Right atrium auricular region (tissue), 2 donors: ENCODE measurements around the gene INTS12. TPM values are rescaled to one million over a fixed set of nuclear protein-coding genes. Genes with fewer than 3 reads are reported as not detected.
A peak's percentile ranks its signal among the peaks of the same experiment; 100 is the strongest.

Experiments
- DNase-seq: peaks from one replicate; pipeline ENCODE4 v3.0.0-alpha.2; 2019; ENCODE audit warnings: low spot score
- H3K27ac ChIP-seq, 2 donors: fragments of 200-600 bp; sonication (generic); 1 replicate in 1 of 2; 2 replicates in 1 of 2; pipeline ENCODE4 v1.5.1; 2016 to 2019
- H3K27me3 ChIP-seq, 2 donors: fragments of 200-600 bp; sonication (generic); one replicate each; pipeline versions ENCODE4 v1.5.1 to v1.6.0; 2017 to 2019
- H3K36me3 ChIP-seq: fragments of 200-600 bp; sonication (generic); one replicate; pipeline ENCODE4 v1.5.1; 2016
- H3K4me1 ChIP-seq, 2 donors: fragments of 200-600 bp; sonication (generic); one replicate each; pipeline versions ENCODE4 v1.5.1 to v1.6.0; 2017 to 2019
- H3K4me3 ChIP-seq, 2 donors: fragments of 200-600 bp; sonication (generic); 1 replicate in 1 of 2; 2 replicates in 1 of 2; pipeline ENCODE4 v1.5.1; 2017 to 2019; ENCODE audit warnings: mild to moderate bottlenecking in 1 of 2, moderate library complexity in 1 of 2
- H3K9me3 ChIP-seq, 2 donors: fragments of 200-600 bp; sonication (generic); one replicate each; pipeline ENCODE4 v1.5.1; 2019
- total RNA-seq, 2 donors: library from RNA; depleted of rRNA; stranded (reverse); fragments of >200 nt; gene quantifications; one replicate each; pipeline ENCODE4 v1.1.0, GENCODE V29; 2016
- TF ChIP-seq, protein P1 (sequence below), 2 donors: fragments of 200-600 bp; sonication (generic); IDR thresholded peaks; one replicate each; pipeline ENCODE4 v1.5.1; 2019; ENCODE audit warnings: antibody characterized with exemption in 2 of 2

The INTS12 gene
- total RNA-seq, 2 donors from 2014 or later: 22.6 to 22.7 TPM

DNA sequence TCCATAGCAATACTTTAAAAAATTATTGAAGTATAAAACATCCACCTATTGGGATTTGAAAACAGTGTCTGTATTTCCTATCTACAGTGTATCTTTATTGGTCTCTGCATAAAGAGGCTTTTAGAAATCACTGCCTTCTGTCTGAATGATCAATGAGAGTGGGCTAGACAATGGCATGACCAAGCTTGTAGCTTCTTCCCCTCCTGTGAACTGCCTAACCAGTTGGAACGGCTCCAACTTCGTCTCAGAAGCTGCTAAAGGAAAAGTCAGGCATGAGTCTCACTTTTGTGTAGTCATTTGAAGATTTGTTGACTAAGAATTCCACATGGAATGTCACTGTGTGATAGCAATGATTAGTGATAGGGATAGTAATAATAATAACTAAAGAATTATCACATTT, 64.2 kb downstream of the INTS12 start:
- H3K9me3 ChIP-seq: no peaks in the 10 kb centered on the region
- H3K27me3 ChIP-seq: no peaks in the 10 kb centered on the region
- H3K36me3 ChIP-seq: no peaks in the 10 kb centered on the region
- H3K27ac ChIP-seq: no peak overlapping the region
- DNase-seq: no peak
- no peak overlapping the region for H3K4me3 ChIP-seq
- TF ChIP-seq, protein P1, sequence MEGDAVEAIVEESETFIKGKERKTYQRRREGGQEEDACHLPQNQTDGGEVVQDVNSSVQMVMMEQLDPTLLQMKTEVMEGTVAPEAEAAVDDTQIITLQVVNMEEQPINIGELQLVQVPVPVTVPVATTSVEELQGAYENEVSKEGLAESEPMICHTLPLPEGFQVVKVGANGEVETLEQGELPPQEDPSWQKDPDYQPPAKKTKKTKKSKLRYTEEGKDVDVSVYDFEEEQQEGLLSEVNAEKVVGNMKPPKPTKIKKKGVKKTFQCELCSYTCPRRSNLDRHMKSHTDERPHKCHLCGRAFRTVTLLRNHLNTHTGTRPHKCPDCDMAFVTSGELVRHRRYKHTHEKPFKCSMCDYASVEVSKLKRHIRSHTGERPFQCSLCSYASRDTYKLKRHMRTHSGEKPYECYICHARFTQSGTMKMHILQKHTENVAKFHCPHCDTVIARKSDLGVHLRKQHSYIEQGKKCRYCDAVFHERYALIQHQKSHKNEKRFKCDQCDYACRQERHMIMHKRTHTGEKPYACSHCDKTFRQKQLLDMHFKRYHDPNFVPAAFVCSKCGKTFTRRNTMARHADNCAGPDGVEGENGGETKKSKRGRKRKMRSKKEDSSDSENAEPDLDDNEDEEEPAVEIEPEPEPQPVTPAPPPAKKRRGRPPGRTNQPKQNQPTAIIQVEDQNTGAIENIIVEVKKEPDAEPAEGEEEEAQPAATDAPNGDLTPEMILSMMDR (IDR thresholded peaks at IDR 0.05): no peak
- no peaks in the 10 kb centered on the region for H3K4me1 ChIP-seq

DNA sequence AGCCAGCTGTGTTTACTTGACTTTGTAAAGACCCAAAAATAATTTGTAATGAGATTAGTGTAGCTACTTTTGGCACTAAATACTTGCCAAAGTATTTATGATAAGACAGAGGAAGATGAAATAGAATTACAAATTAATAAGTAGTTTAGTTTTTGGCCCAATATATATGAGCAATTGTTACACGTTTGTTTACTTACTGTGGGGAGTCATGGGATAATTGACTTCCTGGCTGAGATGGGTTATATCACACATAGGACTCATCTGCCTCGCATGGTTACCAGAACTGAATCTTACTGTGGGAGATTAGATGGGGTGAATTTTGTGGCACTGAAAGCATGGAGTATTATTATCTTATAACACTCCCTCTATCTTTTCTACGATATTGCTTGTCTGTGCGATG, 66.6 kb downstream of the INTS12 start:
- H3K4me1 ChIP-seq: peaks cover 0 to 5% of the 10 kb centered on the region in 2 donors

GRCh38 chr4:105637408-105638176, 70.9 kb downstream of the INTS12 start:
- H3K27ac ChIP-seq: no peak overlapping the region
- peak; percentile 88 for DNase-seq
- H3K4me3 ChIP-seq: no peak overlapping the region
- H3K36me3 ChIP-seq: no peaks in the 10 kb centered on the region
- H3K4me1 ChIP-seq: peaks cover 0 to 29% of the 10 kb centered on the region in 2 donors
- no peaks in the 10 kb centered on the region for H3K27me3 ChIP-seq
- TF ChIP-seq, protein P1 (IDR thresholded peaks at IDR 0.05): no peak
- H3K9me3 ChIP-seq: no peaks in the 10 kb centered on the region

More for the DNA sequence above, 66.6 kb downstream of the INTS12 start:
- TF ChIP-seq, protein P1 (IDR thresholded peaks at IDR 0.05): no peak
- Histone ChIP-seq H3K9me3 (no peaks in the 10 kb centered on the region), H3K4me3 (no peak overlapping the region), H3K27me3 (no peaks in the 10 kb centered on the region), H3K36me3 (no peaks in the 10 kb centered on the region), H3K27ac (no peak overlapping the region)
- no peak for DNase-seq

- H3K4me1 ChIP-seq: peaks cover 0 to 30% of the 10 kb centered on the region in 2 donors
- no peaks in the 10 kb centered on the region for H3K27me3 ChIP-seq
- no peak for DNase-seq
- H3K36me3 ChIP-seq: no peaks in the 10 kb centered on the region
- H3K27ac ChIP-seq: no peak overlapping the region
- H3K9me3 ChIP-seq: no peaks in the 10 kb centered on the region
- no peak overlapping the region for H3K4me3 ChIP-seq
- TF ChIP-seq, protein P1 (IDR thresholded peaks at IDR 0.05): no peak
Observed at GRCh38 chr4:105634402-105635080, 73.9 kb downstream of the INTS12 start.

DNA sequence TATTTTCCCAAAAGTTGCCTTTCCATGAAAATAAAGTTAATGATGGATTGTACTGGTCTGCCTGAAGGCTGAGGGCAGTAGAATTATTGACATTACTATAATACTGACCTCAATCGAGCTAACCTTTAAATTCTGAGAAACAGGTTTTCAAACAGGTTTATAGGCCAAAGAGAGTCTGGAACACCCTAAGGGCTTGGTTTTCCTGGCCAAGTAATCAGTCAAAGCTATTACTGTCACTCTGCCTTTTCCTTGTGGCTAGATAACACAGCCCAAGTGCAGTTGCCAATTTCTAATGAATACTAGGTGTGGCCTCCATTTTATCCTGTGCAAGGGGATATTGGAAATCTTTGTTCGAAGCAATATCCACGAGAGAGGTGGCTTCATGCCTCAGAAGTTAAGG, 75.2 kb downstream of the INTS12 start:
- no peak overlapping the region for H3K27ac ChIP-seq
- H3K4me3 ChIP-seq: no peak overlapping the region
- TF ChIP-seq, protein P1 (IDR thresholded peaks at IDR 0.05): no peak
- no peaks in the 10 kb centered on the region for H3K36me3 ChIP-seq
- no peaks in the 10 kb centered on the region for H3K27me3 ChIP-seq
- DNase-seq: no peak
- peaks cover 0 to 30% of the 10 kb centered on the region in 2 donors for H3K4me1 ChIP-seq
- H3K9me3 ChIP-seq: no peaks in the 10 kb centered on the region

Other genes starting within 250 kb of the INTS12 start
- gene PPA2, start 234.6 kb downstream of the INTS12 start, total RNA-seq: 100 to 1,000 TPM in 1 of 2 donors, 10 to 100 TPM in 1; 89.5 to 158 TPM
- gene ARHGEF38, start 156.1 kb downstream of the INTS12 start, total RNA-seq: not detected
- 1 to 10 TPM; 3.4 to 4.4 TPM for gene GSTCD, start 95 bp upstream of the INTS12 start, total RNA-seq
- 10 to 100 TPM in 1 of 2 donors, 1 to 10 TPM in 1; 5.5 to 10.5 TPM for gene NPNT, start 186.8 kb upstream of the INTS12 start, total RNA-seq